GM12878 (cell line): ENCODE data around the gene KIFC1.

ENCODE experiments used
- CTCF ChIP-seq, 3 experiments: IDR thresholded peaks in 2 of 3; conservative IDR thresholded peaks in 1 of 3; 2 replicates each; pipeline ENCODE4 v1.5.1; 2011; ENCODE audit warnings: low read depth in 3 of 3, low read length in 3 of 3, mild to moderate bottlenecking in 3 of 3, control low read depth in 2 of 3, moderate library complexity in 2 of 3, inconsistent platforms in 1 of 3, mixed read lengths in 1 of 3; ENCODE audit not compliant: control insufficient read depth in 2 of 3, insufficient read depth in 1 of 3; ENCODE audit errors: extremely low read depth in 1 of 3
- EZH2 ChIP-seq: IDR thresholded peaks from 2 replicates; pipeline ENCODE4 v1.6.1; 2012; ENCODE audit warnings: low read depth, mild to moderate bottlenecking, control low read depth, inconsistent platforms, low read length, borderline replicate concordance; ENCODE audit not compliant: control insufficient read depth
- HDGF ChIP-seq: fragments of 450-650 bp; IDR thresholded peaks from 2 replicates; pipeline ENCODE4 v1.6.1; 2016; ENCODE audit warnings: antibody characterized with exemption
- MAX ChIP-seq: IDR thresholded peaks from 2 replicates; pipeline ENCODE4 v1.6.1; 2012; ENCODE audit warnings: low read depth, low read length, improper control_type of control experiment
- POLR2A ChIP-seq: IDR thresholded peaks from 2 replicates; pipeline ENCODE4 v1.6.1; 2011; ENCODE audit warnings: low read depth, mild to moderate bottlenecking, low read length
- USF2 ChIP-seq: IDR thresholded peaks from 2 replicates; pipeline ENCODE4 v1.6.1; 2011; ENCODE audit warnings: low read depth, low read length, improper control_type of control experiment, borderline replicate concordance
- ZBTB40 ChIP-seq: fragments of 450-650 bp; IDR thresholded peaks from 2 replicates; pipeline ENCODE4 v1.6.1; 2016; ENCODE audit warnings: mild to moderate bottlenecking, moderate library complexity, borderline replicate concordance
- TF ChIP-seq, protein P1 (sequence below): IDR thresholded peaks from 2 replicates; pipeline ENCODE4 v1.6.1; 2011; ENCODE audit warnings: borderline replicate concordance, low read depth, mild to moderate bottlenecking, moderate library complexity, mixed read lengths, low read length; ENCODE audit not compliant: insufficient read depth; ENCODE audit errors: extremely low read length

GRCh38 chr6:33433001-33433543 is 41.4 kb downstream of the KIFC1 start:
- TF ChIP-seq USF2 (no peak), MAX (no peak), POLR2A (no peak), ZBTB40 (no peak), HDGF (no peak), EZH2 (no peak), CTCF (IDR thresholded peaks at IDR 0.05 in 2 of 3, conservative IDR thresholded peaks at IDR 0.05 in 1 of 3; ENCODE audit: control insufficient read depth in 2 of 3, extremely low read depth in 1 of 3, insufficient read depth in 1 of 3, low read depth in 3 of 3, low read length in 3 of 3) (no peak)
- TF ChIP-seq, protein P1, sequence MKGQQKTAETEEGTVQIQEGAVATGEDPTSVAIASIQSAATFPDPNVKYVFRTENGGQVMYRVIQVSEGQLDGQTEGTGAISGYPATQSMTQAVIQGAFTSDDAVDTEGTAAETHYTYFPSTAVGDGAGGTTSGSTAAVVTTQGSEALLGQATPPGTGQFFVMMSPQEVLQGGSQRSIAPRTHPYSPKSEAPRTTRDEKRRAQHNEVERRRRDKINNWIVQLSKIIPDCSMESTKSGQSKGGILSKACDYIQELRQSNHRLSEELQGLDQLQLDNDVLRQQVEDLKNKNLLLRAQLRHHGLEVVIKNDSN: no peak
